Mammary epithelial cell (primary cell): ENCODE measurements around the gene AUH.

Experiments used
- CTCF ChIP-seq, 2 donors: IDR thresholded peaks in 1 of 2; conservative IDR thresholded peaks in 1 of 2; 2 replicates each; pipeline ENCODE4 v1.5.1; 2011 to 2012; ENCODE audit warnings: inconsistent platforms in 2 of 2, low read length in 2 of 2, mild to moderate bottlenecking in 2 of 2, control low read depth in 1 of 2, low read depth in 1 of 2; ENCODE audit not compliant: insufficient read depth in 1 of 2; ENCODE audit errors: extremely low read depth in 1 of 2
- EZH2 ChIP-seq: IDR thresholded peaks from 2 replicates; pipeline ENCODE4 v1.6.1; 2012; ENCODE audit warnings: low read length, inconsistent platforms, borderline replicate concordance

GRCh38 chr9:91407580-91408318 is 46.0 kb upstream of the AUH start:
- TF ChIP-seq CTCF (conservative IDR thresholded peaks at IDR 0.05 in 1 of 2, IDR thresholded peaks at IDR 0.05 in 1 of 2; ENCODE audit: extremely low read depth in 1 of 2, insufficient read depth in 1 of 2, low read depth in 1 of 2, low read length in 2 of 2) (no peak), EZH2 (no peak)
